WTC11 (cell line): ENCODE data around the gene SH3BGR.

ENCODE experiments used
- CREB1 ChIP-seq: sonication (generic); formaldehyde crosslinking; IDR thresholded peaks from 2 replicates; pipeline ENCODE4 v1.8.0; 2023; ENCODE audit warnings: mild to moderate bottlenecking, missing genetic modification reagents
- CREM ChIP-seq: sonication (generic); formaldehyde crosslinking; IDR thresholded peaks from 2 replicates; pipeline ENCODE4 v1.8.1; 2022; ENCODE audit warnings: mild to moderate bottlenecking, missing genetic modification reagents, moderate library complexity
- OVOL2 ChIP-seq: fragments of 250-450 bp; sonication (Bioruptor Pico); IDR thresholded peaks from 2 replicates; pipeline ENCODE4 v1.9.0; 2021; ENCODE audit warnings: mild to moderate bottlenecking, borderline replicate concordance
- SMAD4 ChIP-seq: sonication (generic); formaldehyde crosslinking; IDR thresholded peaks from 2 replicates; pipeline ENCODE4 v1.8.0; 2022; ENCODE audit warnings: mild to moderate bottlenecking, missing genetic modification reagents
- SP1 ChIP-seq: sonication (generic); formaldehyde crosslinking; conservative IDR thresholded peaks from 2 replicates; pipeline ENCODE4 v1.8.1; 2022; ENCODE audit warnings: missing genetic modification reagents
- TCF7 ChIP-seq: sonication (generic); formaldehyde crosslinking; IDR thresholded peaks from 2 replicates; pipeline ENCODE4 v1.8.0; 2022; ENCODE audit warnings: mild to moderate bottlenecking, low read depth, missing genetic modification reagents, moderate library complexity
- TEAD1 ChIP-seq: sonication (generic); formaldehyde crosslinking; IDR thresholded peaks from 2 replicates; pipeline ENCODE4 v1.8.0; 2022; ENCODE audit warnings: mild to moderate bottlenecking, missing genetic modification reagents
- ZBTB21 ChIP-seq: sonication (generic); formaldehyde crosslinking; IDR thresholded peaks from 2 replicates; pipeline ENCODE4 v1.8.1; 2023; ENCODE audit warnings: mild to moderate bottlenecking, missing genetic modification reagents, borderline replicate concordance
- ZNF138 ChIP-seq: sonication (generic); formaldehyde crosslinking; conservative IDR thresholded peaks from 2 replicates; pipeline ENCODE4 v1.8.1; 2022; ENCODE audit warnings: mild to moderate bottlenecking, moderate library complexity, missing genetic modification reagents
- TF ChIP-seq, protein P1 (sequence below): fragments of 200-600 bp; IDR thresholded peaks from 2 replicates; pipeline ENCODE4 v1.8.0; 2022; ENCODE audit warnings: antibody characterized with exemption
- TF ChIP-seq, protein P2 (sequence below): sonication (generic); formaldehyde crosslinking; IDR thresholded peaks from 2 replicates; pipeline ENCODE4 v1.8.1; 2023; ENCODE audit warnings: mild to moderate bottlenecking, missing genetic modification reagents, moderate library complexity
- TF ChIP-seq, protein P3 (sequence below): sonication (generic); formaldehyde crosslinking; IDR thresholded peaks from 2 replicates; pipeline ENCODE4 v1.8.1; 2023; ENCODE audit warnings: mild to moderate bottlenecking, missing genetic modification reagents
- TF ChIP-seq, protein P4 (sequence below): fragments of 250-450 bp; sonication (Bioruptor Pico); IDR thresholded peaks from 2 replicates; pipeline ENCODE4 v2.1.2; 2022; ENCODE audit warnings: mild to moderate bottlenecking, moderate library complexity

DNA sequence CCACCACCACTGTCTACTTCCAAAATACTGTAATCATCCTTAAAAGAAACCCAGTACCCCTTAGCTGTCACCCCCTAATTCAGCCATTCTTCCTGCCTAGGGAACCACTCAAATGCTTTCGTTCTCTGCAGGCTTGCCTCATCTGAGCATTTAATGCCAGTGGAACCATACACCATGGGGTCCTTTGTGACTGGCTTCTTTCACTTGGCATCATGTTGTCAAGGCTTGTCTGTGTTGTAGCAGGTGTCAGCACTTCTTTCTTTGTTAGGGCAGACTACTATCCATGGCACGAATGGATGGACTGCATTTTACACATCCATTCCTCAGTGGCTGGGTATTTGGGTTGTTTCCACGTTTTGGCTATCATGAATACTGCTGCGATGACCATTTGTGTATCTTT lies 28.5 kb downstream of the SH3BGR start:
- TF ChIP-seq, protein P1, sequence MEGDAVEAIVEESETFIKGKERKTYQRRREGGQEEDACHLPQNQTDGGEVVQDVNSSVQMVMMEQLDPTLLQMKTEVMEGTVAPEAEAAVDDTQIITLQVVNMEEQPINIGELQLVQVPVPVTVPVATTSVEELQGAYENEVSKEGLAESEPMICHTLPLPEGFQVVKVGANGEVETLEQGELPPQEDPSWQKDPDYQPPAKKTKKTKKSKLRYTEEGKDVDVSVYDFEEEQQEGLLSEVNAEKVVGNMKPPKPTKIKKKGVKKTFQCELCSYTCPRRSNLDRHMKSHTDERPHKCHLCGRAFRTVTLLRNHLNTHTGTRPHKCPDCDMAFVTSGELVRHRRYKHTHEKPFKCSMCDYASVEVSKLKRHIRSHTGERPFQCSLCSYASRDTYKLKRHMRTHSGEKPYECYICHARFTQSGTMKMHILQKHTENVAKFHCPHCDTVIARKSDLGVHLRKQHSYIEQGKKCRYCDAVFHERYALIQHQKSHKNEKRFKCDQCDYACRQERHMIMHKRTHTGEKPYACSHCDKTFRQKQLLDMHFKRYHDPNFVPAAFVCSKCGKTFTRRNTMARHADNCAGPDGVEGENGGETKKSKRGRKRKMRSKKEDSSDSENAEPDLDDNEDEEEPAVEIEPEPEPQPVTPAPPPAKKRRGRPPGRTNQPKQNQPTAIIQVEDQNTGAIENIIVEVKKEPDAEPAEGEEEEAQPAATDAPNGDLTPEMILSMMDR = no peak
- TF ChIP-seq ZBTB21 (CRISPR knock-in tag) (no peak), OVOL2 (CRISPR knock-in tag) (no peak), CREB1 (CRISPR knock-in tag) (no peak), TCF7 (no peak), ZNF138 (CRISPR knock-in tag) (no peak), CREM (CRISPR knock-in tag) (no peak), SP1 (CRISPR knock-in tag) (no peak), TEAD1 (no peak), SMAD4 (CRISPR knock-in tag) (no peak)
- TF ChIP-seq, protein P2, sequence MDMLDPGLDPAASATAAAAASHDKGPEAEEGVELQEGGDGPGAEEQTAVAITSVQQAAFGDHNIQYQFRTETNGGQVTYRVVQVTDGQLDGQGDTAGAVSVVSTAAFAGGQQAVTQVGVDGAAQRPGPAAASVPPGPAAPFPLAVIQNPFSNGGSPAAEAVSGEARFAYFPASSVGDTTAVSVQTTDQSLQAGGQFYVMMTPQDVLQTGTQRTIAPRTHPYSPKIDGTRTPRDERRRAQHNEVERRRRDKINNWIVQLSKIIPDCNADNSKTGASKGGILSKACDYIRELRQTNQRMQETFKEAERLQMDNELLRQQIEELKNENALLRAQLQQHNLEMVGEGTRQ (CRISPR knock-in tag) = no peak
- TF ChIP-seq, protein P3, sequence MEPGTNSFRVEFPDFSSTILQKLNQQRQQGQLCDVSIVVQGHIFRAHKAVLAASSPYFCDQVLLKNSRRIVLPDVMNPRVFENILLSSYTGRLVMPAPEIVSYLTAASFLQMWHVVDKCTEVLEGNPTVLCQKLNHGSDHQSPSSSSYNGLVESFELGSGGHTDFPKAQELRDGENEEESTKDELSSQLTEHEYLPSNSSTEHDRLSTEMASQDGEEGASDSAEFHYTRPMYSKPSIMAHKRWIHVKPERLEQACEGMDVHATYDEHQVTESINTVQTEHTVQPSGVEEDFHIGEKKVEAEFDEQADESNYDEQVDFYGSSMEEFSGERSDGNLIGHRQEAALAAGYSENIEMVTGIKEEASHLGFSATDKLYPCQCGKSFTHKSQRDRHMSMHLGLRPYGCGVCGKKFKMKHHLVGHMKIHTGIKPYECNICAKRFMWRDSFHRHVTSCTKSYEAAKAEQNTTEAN (CRISPR knock-in tag) = no peak
- TF ChIP-seq, protein P4, sequence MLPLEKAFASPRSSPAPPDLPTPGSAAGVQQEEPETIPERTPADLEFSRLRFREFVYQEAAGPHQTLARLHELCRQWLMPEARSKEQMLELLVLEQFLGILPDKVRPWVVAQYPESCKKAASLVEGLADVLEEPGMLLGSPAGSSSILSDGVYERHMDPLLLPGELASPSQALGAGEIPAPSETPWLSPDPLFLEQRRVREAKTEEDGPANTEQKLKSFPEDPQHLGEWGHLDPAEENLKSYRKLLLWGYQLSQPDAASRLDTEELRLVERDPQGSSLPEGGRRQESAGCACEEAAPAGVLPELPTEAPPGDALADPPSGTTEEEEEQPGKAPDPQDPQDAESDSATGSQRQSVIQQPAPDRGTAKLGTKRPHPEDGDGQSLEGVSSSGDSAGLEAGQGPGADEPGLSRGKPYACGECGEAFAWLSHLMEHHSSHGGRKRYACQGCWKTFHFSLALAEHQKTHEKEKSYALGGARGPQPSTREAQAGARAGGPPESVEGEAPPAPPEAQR (CRISPR knock-in tag) = no peak
